Erythroblast (primary cell): ENCODE results near the gene LRRFIP2.

Source experiments
- GATA1 ChIP-seq: IDR thresholded peaks from 2 replicates; pipeline ENCODE4 v1.6.1; 2011; ENCODE audit warnings: low read depth, mild to moderate bottlenecking, control low read depth, low read length, moderate library complexity
- POLR2A ChIP-seq: IDR thresholded peaks from 2 replicates; pipeline ENCODE4 v1.6.1; 2011; ENCODE audit warnings: mild to moderate bottlenecking, low read length

DNA sequence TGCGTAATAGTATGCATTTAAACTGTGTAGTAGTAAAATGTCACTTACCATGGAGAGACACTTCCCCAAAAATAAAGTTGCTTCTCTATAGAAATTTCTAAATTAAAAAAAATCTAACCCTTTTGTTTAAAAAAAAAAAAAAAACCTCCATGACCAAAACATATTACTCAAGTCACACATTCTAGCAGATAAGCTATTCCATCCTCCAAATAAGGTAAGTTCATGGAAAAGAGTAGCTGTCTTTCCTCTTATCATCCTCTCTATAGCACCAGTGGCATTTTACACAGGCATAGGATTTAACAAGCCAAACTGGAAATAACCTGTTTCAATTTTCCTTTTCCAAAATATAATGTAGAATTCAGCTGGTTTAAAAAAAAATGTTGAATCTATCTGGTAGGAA lies 57.4 kb downstream of the LRRFIP2 start:
- no peak for TF ChIP-seq POLR2A
- no peak for TF ChIP-seq GATA1
